Measurements from ENCODE around the gene DNM2. TPM values are rescaled to one million over a fixed set of nuclear protein-coding genes. Genes with fewer than 3 reads are reported as not detected.

The DNM2 gene
- total RNA-seq, 4 donors from 2014 or later: 353 to 827 (median 464) TPM

DNA sequence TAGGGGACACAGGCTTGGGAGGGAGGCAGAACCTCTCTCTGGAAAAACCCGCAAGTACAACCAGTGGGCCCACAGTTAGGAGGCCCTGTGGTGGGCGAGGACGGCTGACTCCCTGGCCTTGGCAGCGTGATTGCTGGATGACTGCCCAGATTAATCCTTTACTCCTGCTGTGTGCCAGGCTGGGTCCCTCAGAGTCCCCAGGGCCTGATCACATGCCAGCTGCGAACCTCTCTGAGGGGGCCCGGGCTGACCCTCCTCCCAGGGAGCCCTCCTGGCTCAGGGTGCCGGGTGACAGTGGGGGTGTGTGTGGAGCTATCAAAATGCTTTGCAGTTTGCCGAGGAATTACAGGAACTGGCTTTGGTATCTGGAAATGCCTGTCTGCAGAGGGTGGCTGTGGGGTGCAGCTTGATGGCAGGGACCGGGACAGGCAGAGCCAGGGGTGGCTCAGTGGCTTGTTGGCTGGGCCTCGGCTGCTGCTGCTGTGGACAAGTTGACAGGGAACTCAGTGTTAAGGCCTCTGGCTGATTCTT lies 48.9 kb downstream of the DNM2 start:
- H3K27ac ChIP-seq: peak overlapping the region in 3 of 4 donors; percentile 30 to 95 (median 84)
- no peak overlapping the region for H3K4me3 ChIP-seq
- TF ChIP-seq, protein P1, sequence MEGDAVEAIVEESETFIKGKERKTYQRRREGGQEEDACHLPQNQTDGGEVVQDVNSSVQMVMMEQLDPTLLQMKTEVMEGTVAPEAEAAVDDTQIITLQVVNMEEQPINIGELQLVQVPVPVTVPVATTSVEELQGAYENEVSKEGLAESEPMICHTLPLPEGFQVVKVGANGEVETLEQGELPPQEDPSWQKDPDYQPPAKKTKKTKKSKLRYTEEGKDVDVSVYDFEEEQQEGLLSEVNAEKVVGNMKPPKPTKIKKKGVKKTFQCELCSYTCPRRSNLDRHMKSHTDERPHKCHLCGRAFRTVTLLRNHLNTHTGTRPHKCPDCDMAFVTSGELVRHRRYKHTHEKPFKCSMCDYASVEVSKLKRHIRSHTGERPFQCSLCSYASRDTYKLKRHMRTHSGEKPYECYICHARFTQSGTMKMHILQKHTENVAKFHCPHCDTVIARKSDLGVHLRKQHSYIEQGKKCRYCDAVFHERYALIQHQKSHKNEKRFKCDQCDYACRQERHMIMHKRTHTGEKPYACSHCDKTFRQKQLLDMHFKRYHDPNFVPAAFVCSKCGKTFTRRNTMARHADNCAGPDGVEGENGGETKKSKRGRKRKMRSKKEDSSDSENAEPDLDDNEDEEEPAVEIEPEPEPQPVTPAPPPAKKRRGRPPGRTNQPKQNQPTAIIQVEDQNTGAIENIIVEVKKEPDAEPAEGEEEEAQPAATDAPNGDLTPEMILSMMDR (IDR thresholded peaks at IDR 0.05): no peak
- no peak for TF ChIP-seq POLR2A (IDR thresholded peaks at IDR 0.05)
- H3K27me3 ChIP-seq: no peaks in the 10 kb centered on the region
- no peaks in the 10 kb centered on the region for H3K9me3 ChIP-seq
- H3K36me3 ChIP-seq: peaks cover 0 to 48% (median 0%) of the 10 kb centered on the region in 3 donors
- DNase-seq: peak in 1 of 3 donors; percentile 57
- peaks cover 12 to 87% (median 20%) of the 10 kb centered on the region in 4 donors for H3K4me1 ChIP-seq

DNA sequence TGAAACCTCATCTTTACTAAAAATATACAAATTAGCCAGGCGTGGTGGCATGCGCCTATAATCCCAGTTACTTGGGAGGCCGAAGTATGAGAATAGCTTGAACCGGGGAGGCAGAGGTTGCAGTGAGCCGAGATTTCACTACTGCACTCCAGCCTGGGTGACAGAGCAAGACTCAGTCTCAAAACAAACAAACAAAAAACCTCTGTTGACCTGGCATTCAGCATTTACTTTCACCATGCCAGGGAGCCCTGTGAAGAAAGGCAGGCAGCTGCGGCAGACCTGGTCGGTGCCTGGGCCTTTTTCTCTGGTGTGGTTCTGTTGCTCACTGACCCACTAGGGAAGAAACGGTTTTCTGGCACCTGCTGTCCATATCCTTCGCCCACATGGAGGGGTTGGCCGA lies 49.8 kb downstream of the DNM2 start:
- TF ChIP-seq, protein P1 (IDR thresholded peaks at IDR 0.05): no peak
- no peak for TF ChIP-seq POLR2A (IDR thresholded peaks at IDR 0.05)
- no peaks in the 10 kb centered on the region for H3K27me3 ChIP-seq
- no peak overlapping the region for H3K4me3 ChIP-seq
- H3K4me1 ChIP-seq: peaks cover 10 to 78% (median 14%) of the 10 kb centered on the region in 4 donors
- no peak for DNase-seq
- no peaks in the 10 kb centered on the region for H3K9me3 ChIP-seq
- peaks cover 0 to 43% (median 0%) of the 10 kb centered on the region in 3 donors for H3K36me3 ChIP-seq
- no peak overlapping the region for H3K27ac ChIP-seq

DNA sequence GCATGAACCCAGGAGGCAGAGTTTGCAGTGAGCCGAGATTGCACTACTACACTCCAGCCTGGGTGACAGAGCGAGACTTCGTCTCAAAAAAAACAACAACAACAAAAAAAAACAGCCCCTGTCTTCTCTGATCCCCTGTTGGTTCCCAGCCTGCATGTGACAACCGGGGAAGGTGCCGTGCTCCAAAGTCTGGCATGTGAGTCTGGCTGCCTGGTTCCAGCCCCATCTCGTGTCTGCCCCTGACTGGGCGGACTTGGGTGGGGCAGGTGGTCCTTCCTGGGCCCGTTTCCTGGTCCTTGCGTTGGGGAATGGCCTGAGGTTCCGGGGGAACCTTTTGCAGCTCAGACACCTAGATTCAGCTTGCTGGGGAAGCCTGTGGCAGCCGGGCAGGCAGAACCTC lies 50.5 kb downstream of the DNM2 start:
- no peaks in the 10 kb centered on the region for H3K9me3 ChIP-seq
- TF ChIP-seq, protein P1 (IDR thresholded peaks at IDR 0.05): no peak
- TF ChIP-seq POLR2A (IDR thresholded peaks at IDR 0.05): no peak
- peaks cover 6 to 71% (median 7%) of the 10 kb centered on the region in 4 donors for H3K4me1 ChIP-seq
- no peaks in the 10 kb centered on the region for H3K27me3 ChIP-seq
- no peak overlapping the region for H3K4me3 ChIP-seq
- no peak for DNase-seq
- H3K36me3 ChIP-seq: peaks cover 0 to 41% (median 0%) of the 10 kb centered on the region in 3 donors
- H3K27ac ChIP-seq: peak overlapping the region in 1 of 4 donors; percentile 13

DNA sequence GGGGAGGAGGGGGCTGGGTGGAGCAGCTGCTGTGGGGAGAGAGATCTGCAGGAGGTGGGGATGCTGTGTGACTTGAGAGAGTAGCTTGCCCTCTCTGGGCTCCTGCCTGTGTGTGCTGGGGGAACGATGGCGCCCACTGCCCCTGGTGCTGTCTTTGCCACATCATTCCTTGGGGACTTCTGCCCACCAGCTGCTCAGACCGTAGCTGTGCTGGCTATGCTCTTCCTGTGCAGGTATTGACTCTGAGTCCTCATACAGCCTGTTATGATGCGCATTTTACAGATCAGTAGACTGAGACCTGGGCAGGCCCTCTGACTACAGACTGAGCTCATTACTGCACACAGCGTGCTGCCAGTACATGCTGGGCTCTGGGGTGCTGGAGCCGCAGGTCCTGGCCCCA lies 51.1 kb downstream of the DNM2 start:
- no peak for DNase-seq
- peaks cover 0 to 47% (median 0%) of the 10 kb centered on the region in 3 donors for H3K36me3 ChIP-seq
- H3K4me1 ChIP-seq: peaks cover 2 to 65% (median 6%) of the 10 kb centered on the region in 4 donors
- H3K4me3 ChIP-seq: no peak overlapping the region
- TF ChIP-seq POLR2A (IDR thresholded peaks at IDR 0.05): no peak
- TF ChIP-seq, protein P1 (IDR thresholded peaks at IDR 0.05): no peak
- peak overlapping the region in 3 of 4 donors; percentile 13 to 66 (median 17) for H3K27ac ChIP-seq
- H3K9me3 ChIP-seq: no peaks in the 10 kb centered on the region
- no peaks in the 10 kb centered on the region for H3K27me3 ChIP-seq

DNA sequence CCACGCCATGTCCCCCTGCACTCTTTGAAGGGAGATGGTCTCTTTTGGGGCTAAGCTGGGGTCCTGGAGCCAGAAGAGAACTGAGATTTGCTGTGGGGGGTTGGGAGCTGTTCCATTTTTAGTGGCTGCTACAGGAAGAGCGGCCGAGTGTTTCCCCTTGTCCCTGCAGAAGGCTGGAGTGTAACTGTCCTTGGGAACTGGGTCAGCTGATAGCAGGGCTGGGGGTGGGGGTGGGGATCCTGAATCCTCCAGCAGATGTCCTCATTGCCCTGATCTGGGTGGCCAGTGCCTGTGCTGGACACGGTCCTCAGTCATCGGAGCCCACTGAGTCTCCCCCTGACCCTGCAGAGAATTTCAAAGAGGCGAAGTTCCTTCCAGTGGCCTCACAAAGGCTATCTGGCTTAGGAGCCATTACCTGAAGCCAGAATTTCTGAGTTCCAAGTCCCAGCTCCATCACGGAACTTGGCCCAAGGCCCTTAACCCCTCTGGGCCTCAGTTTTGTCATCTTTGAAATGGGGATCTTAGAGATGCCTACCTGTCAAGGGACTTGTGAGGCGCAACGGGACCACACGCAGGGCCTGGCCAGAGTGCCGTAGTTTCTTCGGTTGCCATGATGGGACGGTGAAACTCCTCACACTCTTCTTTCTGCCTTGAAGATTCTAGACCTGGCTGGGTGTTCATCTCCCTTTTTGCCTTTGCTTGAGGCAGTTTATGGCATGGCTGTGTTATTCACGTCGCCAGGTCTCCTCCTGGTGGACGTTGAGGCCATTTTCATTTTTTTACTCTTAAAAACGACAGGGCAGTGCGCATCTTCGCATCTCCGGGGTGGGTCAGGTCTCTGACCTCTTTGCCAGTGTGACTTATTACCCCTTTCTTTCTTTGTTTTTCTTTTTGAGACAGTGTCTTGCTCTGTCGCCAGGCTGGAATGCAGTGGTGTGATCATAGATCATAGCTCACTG lies 51.9 kb downstream of the DNM2 start:
- Histone ChIP-seq H3K27me3 (no peaks in the 10 kb centered on the region), H3K27ac (peak overlapping the region; percentile 13 to 66 (median 28)), H3K9me3 (no peaks in the 10 kb centered on the region), H3K36me3 (peaks cover 0 to 54% (median 0%) of the 10 kb centered on the region in 3 donors), H3K4me3 (no peak overlapping the region), H3K4me1 (peaks cover 0 to 57% (median 6%) of the 10 kb centered on the region in 4 donors)
- no peak for TF ChIP-seq POLR2A (IDR thresholded peaks at IDR 0.05)
- TF ChIP-seq, protein P1 (IDR thresholded peaks at IDR 0.05): peak in 3 of 6 experiments; percentile 52 to 55 (median 55)
- DNase-seq: peak in 1 of 3 donors; percentile 54

Measured in Peyer's patch (tissue), 4 donors.